ENCODE measurements around the gene SVOPL. TPM values are rescaled to one million over a fixed set of nuclear protein-coding genes. Genes with fewer than 3 reads are reported as not detected.

Gene SVOPL
- polyA plus RNA-seq, 1 of the 3 experiments (the other 2 are of a cell fraction) = not detected

DNA sequence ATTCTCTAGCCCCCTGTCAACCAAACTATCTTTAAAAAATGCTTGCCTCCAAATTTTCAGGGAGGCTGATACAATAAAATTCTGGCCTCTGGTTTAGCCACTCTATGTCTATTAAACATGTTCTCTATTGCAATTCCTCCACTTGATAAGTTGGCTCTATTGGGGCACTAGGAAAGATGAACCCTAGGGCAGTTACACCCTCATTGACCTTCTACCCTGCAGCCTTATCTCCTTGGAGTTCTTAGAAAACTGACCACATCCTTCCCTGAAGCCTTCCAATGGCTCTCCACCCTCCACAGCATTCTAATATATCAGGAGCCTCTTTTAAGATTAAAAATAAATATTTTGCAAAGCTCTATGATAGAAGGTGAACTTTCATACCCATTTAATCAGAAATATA lies 30.6 kb downstream of the SVOPL start:
- H3K36me3 ChIP-seq (replicated peaks in 1 of 2; ENCODE audit: control insufficient read depth in 1 of 2, insufficient read depth in 2 of 2, low read length in 1 of 2) = no peaks in the 10 kb centered on the region
- H3K27me3 ChIP-seq (ENCODE audit: insufficient read depth) = no peaks in the 10 kb centered on the region
- no peak for DNase-seq
- no peak overlapping the region for H2AFZ ChIP-seq (ENCODE audit: low read depth)
- no peak overlapping the region for H3K9ac ChIP-seq
- no peak overlapping the region for H3K27ac ChIP-seq (ENCODE audit: low read depth in 2 of 2, low read length in 1 of 2)
- H3K9me3 ChIP-seq = no peaks in the 10 kb centered on the region; the same call in 1 of the 2 replicates
- H3K4me3 ChIP-seq (ENCODE audit: low read depth in 2 of 2, low read length in 1 of 2) = no peak overlapping the region
- peaks cover 0 to 12% of the 10 kb centered on the region in 2 experiments; a peak in 2 of 4 replicates for H3K4me1 ChIP-seq (ENCODE audit: control insufficient read depth in 1 of 2, insufficient read depth in 2 of 2, low read depth in 1 of 2, low read length in 1 of 2)
- no peak overlapping the region for H3K4me2 ChIP-seq
- no peaks in the 10 kb centered on the region for H3F3A ChIP-seq (replicated peaks; ENCODE audit: insufficient read depth)
- H3K79me2 ChIP-seq (ENCODE audit: insufficient read depth) = no peaks in the 10 kb centered on the region
- POLR2A ChIA-PET = no interaction called here
- no peaks in the 10 kb centered on the region for H4K20me1 ChIP-seq (ENCODE audit: insufficient read depth)
- H3K9me2 ChIP-seq = no peaks in the 10 kb centered on the region
- TF ChIP-seq, protein P1, sequence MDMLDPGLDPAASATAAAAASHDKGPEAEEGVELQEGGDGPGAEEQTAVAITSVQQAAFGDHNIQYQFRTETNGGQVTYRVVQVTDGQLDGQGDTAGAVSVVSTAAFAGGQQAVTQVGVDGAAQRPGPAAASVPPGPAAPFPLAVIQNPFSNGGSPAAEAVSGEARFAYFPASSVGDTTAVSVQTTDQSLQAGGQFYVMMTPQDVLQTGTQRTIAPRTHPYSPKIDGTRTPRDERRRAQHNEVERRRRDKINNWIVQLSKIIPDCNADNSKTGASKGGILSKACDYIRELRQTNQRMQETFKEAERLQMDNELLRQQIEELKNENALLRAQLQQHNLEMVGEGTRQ (IDR thresholded peaks at IDR 0.05; ENCODE audit: borderline replicate concordance, low read depth, low read length) = no peak
- TF ChIP-seq, protein P2, sequence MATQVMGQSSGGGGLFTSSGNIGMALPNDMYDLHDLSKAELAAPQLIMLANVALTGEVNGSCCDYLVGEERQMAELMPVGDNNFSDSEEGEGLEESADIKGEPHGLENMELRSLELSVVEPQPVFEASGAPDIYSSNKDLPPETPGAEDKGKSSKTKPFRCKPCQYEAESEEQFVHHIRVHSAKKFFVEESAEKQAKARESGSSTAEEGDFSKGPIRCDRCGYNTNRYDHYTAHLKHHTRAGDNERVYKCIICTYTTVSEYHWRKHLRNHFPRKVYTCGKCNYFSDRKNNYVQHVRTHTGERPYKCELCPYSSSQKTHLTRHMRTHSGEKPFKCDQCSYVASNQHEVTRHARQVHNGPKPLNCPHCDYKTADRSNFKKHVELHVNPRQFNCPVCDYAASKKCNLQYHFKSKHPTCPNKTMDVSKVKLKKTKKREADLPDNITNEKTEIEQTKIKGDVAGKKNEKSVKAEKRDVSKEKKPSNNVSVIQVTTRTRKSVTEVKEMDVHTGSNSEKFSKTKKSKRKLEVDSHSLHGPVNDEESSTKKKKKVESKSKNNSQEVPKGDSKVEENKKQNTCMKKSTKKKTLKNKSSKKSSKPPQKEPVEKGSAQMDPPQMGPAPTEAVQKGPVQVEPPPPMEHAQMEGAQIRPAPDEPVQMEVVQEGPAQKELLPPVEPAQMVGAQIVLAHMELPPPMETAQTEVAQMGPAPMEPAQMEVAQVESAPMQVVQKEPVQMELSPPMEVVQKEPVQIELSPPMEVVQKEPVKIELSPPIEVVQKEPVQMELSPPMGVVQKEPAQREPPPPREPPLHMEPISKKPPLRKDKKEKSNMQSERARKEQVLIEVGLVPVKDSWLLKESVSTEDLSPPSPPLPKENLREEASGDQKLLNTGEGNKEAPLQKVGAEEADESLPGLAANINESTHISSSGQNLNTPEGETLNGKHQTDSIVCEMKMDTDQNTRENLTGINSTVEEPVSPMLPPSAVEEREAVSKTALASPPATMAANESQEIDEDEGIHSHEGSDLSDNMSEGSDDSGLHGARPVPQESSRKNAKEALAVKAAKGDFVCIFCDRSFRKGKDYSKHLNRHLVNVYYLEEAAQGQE (IDR thresholded peaks at IDR 0.05; ENCODE audit: low read depth, low read length) = no peak
- no peak for TF ChIP-seq POLR2AphosphoS5 (IDR thresholded peaks at IDR 0.05; ENCODE audit: low read depth, low read length)
- TF ChIP-seq RFX5 (IDR thresholded peaks at IDR 0.05; ENCODE audit: low read length) = no peak
- TF ChIP-seq, protein P3, sequence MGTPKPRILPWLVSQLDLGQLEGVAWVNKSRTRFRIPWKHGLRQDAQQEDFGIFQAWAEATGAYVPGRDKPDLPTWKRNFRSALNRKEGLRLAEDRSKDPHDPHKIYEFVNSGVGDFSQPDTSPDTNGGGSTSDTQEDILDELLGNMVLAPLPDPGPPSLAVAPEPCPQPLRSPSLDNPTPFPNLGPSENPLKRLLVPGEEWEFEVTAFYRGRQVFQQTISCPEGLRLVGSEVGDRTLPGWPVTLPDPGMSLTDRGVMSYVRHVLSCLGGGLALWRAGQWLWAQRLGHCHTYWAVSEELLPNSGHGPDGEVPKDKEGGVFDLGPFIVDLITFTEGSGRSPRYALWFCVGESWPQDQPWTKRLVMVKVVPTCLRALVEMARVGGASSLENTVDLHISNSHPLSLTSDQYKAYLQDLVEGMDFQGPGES (IDR thresholded peaks at IDR 0.05; ENCODE audit: low read depth, low read length) = no peak
- TF ChIP-seq, protein P4, sequence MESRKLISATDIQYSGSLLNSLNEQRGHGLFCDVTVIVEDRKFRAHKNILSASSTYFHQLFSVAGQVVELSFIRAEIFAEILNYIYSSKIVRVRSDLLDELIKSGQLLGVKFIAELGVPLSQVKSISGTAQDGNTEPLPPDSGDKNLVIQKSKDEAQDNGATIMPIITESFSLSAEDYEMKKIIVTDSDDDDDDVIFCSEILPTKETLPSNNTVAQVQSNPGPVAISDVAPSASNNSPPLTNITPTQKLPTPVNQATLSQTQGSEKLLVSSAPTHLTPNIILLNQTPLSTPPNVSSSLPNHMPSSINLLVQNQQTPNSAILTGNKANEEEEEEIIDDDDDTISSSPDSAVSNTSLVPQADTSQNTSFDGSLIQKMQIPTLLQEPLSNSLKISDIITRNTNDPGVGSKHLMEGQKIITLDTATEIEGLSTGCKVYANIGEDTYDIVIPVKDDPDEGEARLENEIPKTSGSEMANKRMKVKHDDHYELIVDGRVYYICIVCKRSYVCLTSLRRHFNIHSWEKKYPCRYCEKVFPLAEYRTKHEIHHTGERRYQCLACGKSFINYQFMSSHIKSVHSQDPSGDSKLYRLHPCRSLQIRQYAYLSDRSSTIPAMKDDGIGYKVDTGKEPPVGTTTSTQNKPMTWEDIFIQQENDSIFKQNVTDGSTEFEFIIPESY (IDR thresholded peaks at IDR 0.05; ENCODE audit: borderline replicate concordance, low read depth) = no peak
- no peak for TF ChIP-seq GABPA (IDR thresholded peaks at IDR 0.05; ENCODE audit: low read depth)
- no peak for TF ChIP-seq RAD21 (IDR thresholded peaks at IDR 0.05; ENCODE audit: low read length)
- TF ChIP-seq EZH2phosphoT487 (IDR thresholded peaks at IDR 0.05; ENCODE audit: borderline replicate concordance, low read depth) = no peak
- TF ChIP-seq TCF12 (IDR thresholded peaks at IDR 0.05) = no peak
- no peak for TF ChIP-seq YY1 (IDR thresholded peaks at IDR 0.05; ENCODE audit: low read depth)
- no peak for TF ChIP-seq NFIC (IDR thresholded peaks at IDR 0.05; ENCODE audit: borderline replicate concordance)
- TF ChIP-seq, protein P5, sequence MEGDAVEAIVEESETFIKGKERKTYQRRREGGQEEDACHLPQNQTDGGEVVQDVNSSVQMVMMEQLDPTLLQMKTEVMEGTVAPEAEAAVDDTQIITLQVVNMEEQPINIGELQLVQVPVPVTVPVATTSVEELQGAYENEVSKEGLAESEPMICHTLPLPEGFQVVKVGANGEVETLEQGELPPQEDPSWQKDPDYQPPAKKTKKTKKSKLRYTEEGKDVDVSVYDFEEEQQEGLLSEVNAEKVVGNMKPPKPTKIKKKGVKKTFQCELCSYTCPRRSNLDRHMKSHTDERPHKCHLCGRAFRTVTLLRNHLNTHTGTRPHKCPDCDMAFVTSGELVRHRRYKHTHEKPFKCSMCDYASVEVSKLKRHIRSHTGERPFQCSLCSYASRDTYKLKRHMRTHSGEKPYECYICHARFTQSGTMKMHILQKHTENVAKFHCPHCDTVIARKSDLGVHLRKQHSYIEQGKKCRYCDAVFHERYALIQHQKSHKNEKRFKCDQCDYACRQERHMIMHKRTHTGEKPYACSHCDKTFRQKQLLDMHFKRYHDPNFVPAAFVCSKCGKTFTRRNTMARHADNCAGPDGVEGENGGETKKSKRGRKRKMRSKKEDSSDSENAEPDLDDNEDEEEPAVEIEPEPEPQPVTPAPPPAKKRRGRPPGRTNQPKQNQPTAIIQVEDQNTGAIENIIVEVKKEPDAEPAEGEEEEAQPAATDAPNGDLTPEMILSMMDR (IDR thresholded peaks at IDR 0.05) = no peak
- no peak for TF ChIP-seq TEAD4 (IDR thresholded peaks at IDR 0.05; ENCODE audit: borderline replicate concordance, insufficient read depth)
- no peak for TF ChIP-seq RXRA (IDR thresholded peaks at IDR 0.05; ENCODE audit: borderline replicate concordance, low read depth)
- TF ChIP-seq FOXM1 (IDR thresholded peaks at IDR 0.05; ENCODE audit: low read depth) = no peak
- no peak for TF ChIP-seq FOXJ3 (CRISPR knock-in tag; IDR thresholded peaks at IDR 0.05)
- no peak for TF ChIP-seq NRF1 (IDR thresholded peaks at IDR 0.05; ENCODE audit: low read depth, low read length)
- CTCF ChIA-PET = interaction anchor here (3.4 kb wide), 1 partner anchor 509 kb away, joined by 12 read pairs; no protein-coding TSS in a partner anchor
